HG03159 (cell line): ENCODE results near the gene TMEM250.
A peak's percentile ranks its signal among the peaks of the same experiment; 100 is the strongest.
"Not testable (repeated sequence)": the region's sequence is repeated elsewhere in the genome, so short reads cannot be mapped to it uniquely, and the experiment has no call there.

Experiments used
- ATAC-seq: cut with Tn5 transposase; IDR thresholded peaks from one replicate; pipeline ENCODE4 v1.9.1; 2021; ENCODE audit warnings: mild to moderate bottlenecking, moderate library complexity; ENCODE audit not compliant: unreplicated experiment

The TMEM250 gene

GRCh38 chr9:136118320-136119060, at the start of gene TMEM250:
Gene TMEM250 (minus strand): TSS chr9:136118875. CDS start chr9:136116900, 1,975 bp downstream.
- peak; percentile 72 for ATAC-seq

- ATAC-seq: no peak
Measured at GRCh38 chr9:136163248-136163850, 44.7 kb upstream of the TMEM250 start.

GRCh38 chr9:136160995-136161610, 42.4 kb upstream of the TMEM250 start:
- ATAC-seq: no peak

- no peak for ATAC-seq
Measured at GRCh38 chr9:136160381-136160841, 41.7 kb upstream of the TMEM250 start.

GRCh38 chr9:136159851-136160250, 41.2 kb upstream of the TMEM250 start:
- no peak for ATAC-seq

- no peak for ATAC-seq
Measured at GRCh38 chr9:136157477-136158265, 39.0 kb upstream of the TMEM250 start.

GRCh38 chr9:136156209-136157120, 37.8 kb upstream of the TMEM250 start:
- ATAC-seq: no peak

GRCh38 chr9:136155576-136155975, 36.9 kb upstream of the TMEM250 start:
- no peak for ATAC-seq

GRCh38 chr9:136154943-136155342, 36.3 kb upstream of the TMEM250 start:
- ATAC-seq: no peak

GRCh38 chr9:136153381-136154065, 34.8 kb upstream of the TMEM250 start:
- no peak for ATAC-seq

GRCh38 chr9:136152931-136153330, 34.3 kb upstream of the TMEM250 start:
- ATAC-seq: no peak

GRCh38 chr9:136152543-136152866, 33.8 kb upstream of the TMEM250 start:
- ATAC-seq: no peak

GRCh38 chr9:136151848-136152542, 33.3 kb upstream of the TMEM250 start:
- no peak for ATAC-seq

- ATAC-seq: no peak
Measured at GRCh38 chr9:136151214-136151804, 32.6 kb upstream of the TMEM250 start.

GRCh38 chr9:136150664-136151213, 32.1 kb upstream of the TMEM250 start:
- not testable (repeated sequence) for ATAC-seq

- no peak for ATAC-seq
Measured at GRCh38 chr9:136149853-136150252, 31.2 kb upstream of the TMEM250 start.

GRCh38 chr9:136149337-136149736, 30.7 kb upstream of the TMEM250 start:
- no peak for ATAC-seq

GRCh38 chr9:136148766-136149165, 30.1 kb upstream of the TMEM250 start:
- no peak for ATAC-seq
